Psoas muscle (tissue), 8 donors: Measurements from ENCODE around the gene DLK1. TPM values are rescaled to one million over a fixed set of nuclear protein-coding genes. Genes with fewer than 3 reads are reported as not detected.

Experiments used
- ATAC-seq, 4 donors: fragments of 200-7000 bp; cut with Tn5 transposase; one replicate each; pipeline ENCODE4 v1.9.1; 2020; ENCODE audit warnings: moderate library complexity in 3 of 4, mild to moderate bottlenecking in 2 of 4
- DNase-seq, 2 donors: peaks; one replicate each; pipeline ENCODE4 v3.0.0-alpha.2; 2020
- H3K27ac ChIP-seq: fragments of 200-600 bp; one replicate; pipeline ENCODE4 v1.8.0; 2022
- H3K27me3 ChIP-seq, 3 donors: fragments of 200-600 bp in 1 of 3; one replicate each; pipeline versions ENCODE4 v1.6.1 to v1.8.0; 2013 to 2022; ENCODE audit warnings: low read length in 2 of 3, mild to moderate bottlenecking in 2 of 3, moderate library complexity in 1 of 3; ENCODE audit not compliant: insufficient read depth in 3 of 3
- H3K36me3 ChIP-seq, 2 donors: fragments of 200-600 bp in 1 of 2; one replicate each; pipeline versions ENCODE4 v1.6.1 to v1.8.0; 2013 to 2022; ENCODE audit warnings: low read depth in 1 of 2, mild to moderate bottlenecking in 1 of 2, moderate library complexity in 1 of 2; ENCODE audit not compliant: insufficient read depth in 1 of 2
- H3K4me1 ChIP-seq: fragments of 200-600 bp; one replicate; pipeline ENCODE4 v1.8.0; 2022
- H3K4me3 ChIP-seq: fragments of 200-600 bp; one replicate; pipeline ENCODE4 v1.8.0; 2022; ENCODE audit warnings: mild to moderate bottlenecking
- H3K9me3 ChIP-seq: fragments of 200-600 bp; one replicate; pipeline ENCODE4 v1.8.0; 2022
- WGBS, 3 donors: extraction: QIAGEN DNeasy Blood & Tissue Kit; methylation state at CpG; one replicate each; pipeline versions ENCODE4 v1.1.6 to v1.1.7; 2013; 5-methylcytosine and 5-hydroxymethylcytosine counted together
- intact Hi-C, 2 donors: fragments of 100-400 bp; cut with DNase I; formaldehyde crosslinking; loops; one replicate each; pipeline versions ENCODE4 v1.11.0 to v1.14.2; 2022
- polyA plus RNA-seq, 3 donors: library from polyadenylated mRNA; stranded (reverse); fragments of 200-250 nt; gene quantifications; one replicate each; pipeline ENCODE4 v1.2.3, GENCODE V29; 2013
- total RNA-seq, 4 donors: library from RNA; stranded (reverse); fragmentation: NEBNext Ultra II Directional in 2 of 4; extraction: Animal tissue kit (Norgen Biotek cat#: 25700) in 2 of 4; gene quantifications; one replicate each; pipeline versions ENCODE4 v1.2.1 to v1.2.4, GENCODE V29; 2021 to 2023
- TF ChIP-seq, protein P1 (sequence below): fragments of 200-600 bp; IDR thresholded peaks from one replicate; pipeline ENCODE4 v1.8.0; 2022; ENCODE audit warnings: antibody characterized with exemption
- donor health status: healthy with polysubstance abuse.
- donor health status: DM: no; HTN: no; CAD: no; lungs with moderate emphysema.
- donor health status: Bipolar disorder and iron deficiency.
- donor health status: healthy.
- donor health status: DM: yes; HTN: yes; CAD: no.
- donor health status: DM: no; HTN: no; CAD: no.
- donor health status: DM: no; HTN: no; CAD: no.
- donor health status: DM: yes; HTN: yes; CAD: no.

The DLK1 gene
- total and polyA plus RNA-seq, 7 donors, result 2.6 to 39.9 (median 12.1) TPM

DNA sequence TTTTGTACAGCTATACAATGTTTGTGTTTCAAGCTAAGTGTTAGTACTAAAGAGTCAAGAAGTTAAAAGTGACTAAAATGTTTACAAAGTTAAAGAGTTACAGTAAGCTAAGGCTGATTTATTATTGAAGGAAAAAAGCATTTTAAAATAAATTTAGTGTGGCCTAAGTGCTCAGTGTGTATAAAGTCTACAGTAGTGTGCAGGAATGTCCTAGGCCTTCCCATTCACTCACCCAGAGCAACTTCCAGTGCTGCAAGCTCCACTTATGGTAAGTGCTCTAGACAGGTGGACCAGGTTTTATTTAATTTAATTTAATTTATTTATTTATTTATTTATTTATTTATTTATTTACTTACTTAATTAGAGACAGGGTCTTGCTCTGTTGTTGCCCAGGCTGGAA lies 19.6 kb downstream of the DLK1 start:
- no peak for ATAC-seq
- intact Hi-C loops, result no loop called here
- H3K27ac ChIP-seq, result no peak overlapping the region

GRCh38 chr14:100747021-100747586 lies 20.4 kb downstream of the DLK1 start:
- TF ChIP-seq, protein P1, sequence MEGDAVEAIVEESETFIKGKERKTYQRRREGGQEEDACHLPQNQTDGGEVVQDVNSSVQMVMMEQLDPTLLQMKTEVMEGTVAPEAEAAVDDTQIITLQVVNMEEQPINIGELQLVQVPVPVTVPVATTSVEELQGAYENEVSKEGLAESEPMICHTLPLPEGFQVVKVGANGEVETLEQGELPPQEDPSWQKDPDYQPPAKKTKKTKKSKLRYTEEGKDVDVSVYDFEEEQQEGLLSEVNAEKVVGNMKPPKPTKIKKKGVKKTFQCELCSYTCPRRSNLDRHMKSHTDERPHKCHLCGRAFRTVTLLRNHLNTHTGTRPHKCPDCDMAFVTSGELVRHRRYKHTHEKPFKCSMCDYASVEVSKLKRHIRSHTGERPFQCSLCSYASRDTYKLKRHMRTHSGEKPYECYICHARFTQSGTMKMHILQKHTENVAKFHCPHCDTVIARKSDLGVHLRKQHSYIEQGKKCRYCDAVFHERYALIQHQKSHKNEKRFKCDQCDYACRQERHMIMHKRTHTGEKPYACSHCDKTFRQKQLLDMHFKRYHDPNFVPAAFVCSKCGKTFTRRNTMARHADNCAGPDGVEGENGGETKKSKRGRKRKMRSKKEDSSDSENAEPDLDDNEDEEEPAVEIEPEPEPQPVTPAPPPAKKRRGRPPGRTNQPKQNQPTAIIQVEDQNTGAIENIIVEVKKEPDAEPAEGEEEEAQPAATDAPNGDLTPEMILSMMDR, result no peak
- Histone ChIP-seq H3K27me3 (peaks cover 0 to 2% (median 0%) of the 10 kb centered on the region in 3 donors), H3K36me3 (no peaks in the 10 kb centered on the region), H3K4me3 (no peak overlapping the region), H3K9me3 (no peaks in the 10 kb centered on the region), H3K4me1 (no peaks in the 10 kb centered on the region), H3K27ac (no peak overlapping the region)
- peak in 3 of 4 donors; percentile 15 to 61 (median 60) for ATAC-seq
- peak; percentile 57 to 70 for DNase-seq
- intact Hi-C loops, result no loop called here
- 81 to 93% (median 84%) methylated on average over 9 of the region's 9 CpGs for WGBS, 3 donors

More for the DNA sequence above, 19.6 kb downstream of the DLK1 start:
- Histone ChIP-seq H3K27me3 (peaks cover 0 to 2% (median 0%) of the 10 kb centered on the region in 3 donors), H3K4me3 (no peak overlapping the region), H3K36me3 (no peaks in the 10 kb centered on the region), H3K4me1 (no peaks in the 10 kb centered on the region), H3K9me3 (peaks cover 5% of the 10 kb centered on the region)
- TF ChIP-seq, protein P1, result no peak
- no peak for DNase-seq

- no peak for DNase-seq
- intact Hi-C loops, result no loop called here
Observed at GRCh38 chr14:100747736-100748135, 21.0 kb downstream of the DLK1 start.

GRCh38 chr14:100748403-100748802 lies 21.7 kb downstream of the DLK1 start:
- ATAC-seq (no peak), DNase-seq (no peak)
- WGBS, 3 donors, result 72 to 85% (median 77%) methylated on average over 5 of the region's 5 CpGs
- Histone ChIP-seq H3K4me1 (no peaks in the 10 kb centered on the region), H3K36me3 (no peaks in the 10 kb centered on the region), H3K27me3 (no peaks in the 10 kb centered on the region), H3K4me3 (no peak overlapping the region), H3K9me3 (no peaks in the 10 kb centered on the region), H3K27ac (no peak overlapping the region)
- TF ChIP-seq, protein P1, result no peak
- intact Hi-C loops, result no loop called here

More at GRCh38 chr14:100747736-100748135, 21.0 kb downstream of the DLK1 start:
- Histone ChIP-seq H3K27me3 (no peaks in the 10 kb centered on the region), H3K4me3 (no peak overlapping the region), H3K27ac (no peak overlapping the region), H3K4me1 (no peaks in the 10 kb centered on the region), H3K36me3 (no peaks in the 10 kb centered on the region), H3K9me3 (no peaks in the 10 kb centered on the region)
- 84 to 94% (median 86%) methylated on average over 8 of the region's 8 CpGs for WGBS, 3 donors
- TF ChIP-seq, protein P1, result no peak
- no peak for ATAC-seq

DNA sequence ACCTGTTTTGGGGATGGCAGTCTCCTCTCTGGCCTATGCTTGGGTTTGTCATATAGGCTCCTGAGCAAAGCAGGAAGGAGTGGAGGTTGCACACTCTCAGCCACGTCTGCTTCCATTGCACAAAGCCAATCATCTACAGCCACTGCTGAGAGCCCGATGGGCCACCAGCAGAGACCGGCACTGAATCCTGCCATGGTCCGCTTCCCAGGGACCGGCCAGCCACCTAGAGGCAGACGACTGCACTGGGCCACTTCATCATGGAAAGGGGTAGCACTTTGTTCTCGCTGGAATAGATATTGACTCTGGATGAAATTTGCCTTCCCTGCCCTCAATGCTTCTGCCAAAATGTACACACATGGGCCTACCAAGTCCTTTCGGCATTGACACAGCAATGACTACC lies 22.3 kb downstream of the DLK1 start:
- no peak overlapping the region for H3K4me3 ChIP-seq
- WGBS, 3 donors, result 84 to 86% (median 84%) methylated on average over 8 of the region's 8 CpGs
- DNase-seq, result no peak
- intact Hi-C loops, result no loop called here
- H3K27me3 ChIP-seq, result no peaks in the 10 kb centered on the region
- H3K9me3 ChIP-seq, result no peaks in the 10 kb centered on the region
- no peaks in the 10 kb centered on the region for H3K36me3 ChIP-seq
- ATAC-seq, result no peak
- H3K27ac ChIP-seq, result no peak overlapping the region
- H3K4me1 ChIP-seq, result no peaks in the 10 kb centered on the region
- TF ChIP-seq, protein P1, result no peak
